Naive thymus-derived CD4-positive, alpha-beta T cell (primary cell): Measurements from ENCODE around the gene TLR9. TPM values are rescaled to one million over a fixed set of nuclear protein-coding genes. Genes with fewer than 3 reads are reported as not detected.
A peak's percentile ranks its signal among the peaks of the same experiment; 100 is the strongest.

Experiments
- ATAC-seq: fragments of 150-1000 bp; cut with Tn5 transposase; 2 replicates; pipeline ENCODE4 v1.10.0; 2021; ENCODE audit warnings: mild to moderate bottlenecking, moderate library complexity
- CTCF ChIA-PET: fragments of 350-600 bp; sonication (Branson Sonifier 250); formaldehyde crosslinking; loops from one replicate; lab custom pipeline; 2021; ENCODE audit warnings: antibody characterized with exemption; lab: Charles Lee
- POLR2A ChIA-PET: fragments of 350-600 bp; sonication (Branson Sonifier 250); formaldehyde crosslinking; loops from one replicate; lab custom pipeline; 2021; ENCODE audit warnings: antibody characterized with exemption, inconsistent platforms; lab: Charles Lee
- DNase-seq, 9 donors: peaks; one replicate each; pipeline versions ENCODE4 v3.0.0 to v3.0.0-alpha.2; 2020 to 2022; ENCODE audit warnings: mixed read lengths in 1 of 9
- H3K27ac ChIP-seq: one replicate; pipeline ENCODE4 v1.7.0; 2013; ENCODE audit warnings: mild to moderate bottlenecking, low read depth, low read length, moderate library complexity
- H3K27me3 ChIP-seq, 2 donors: one replicate each; pipeline ENCODE4 v1.7.0; 2013; ENCODE audit warnings: low read length in 2 of 2, mild to moderate bottlenecking in 2 of 2, moderate library complexity in 2 of 2; ENCODE audit not compliant: control insufficient read depth in 2 of 2, insufficient read depth in 2 of 2
- H3K36me3 ChIP-seq, 3 experiments: 1 replicate in 2 of 3; 2 replicates in 1 of 3; pipeline ENCODE4 v1.7.0; 2013; ENCODE audit warnings: low read length in 3 of 3, mild to moderate bottlenecking in 3 of 3, moderate library complexity in 1 of 3; ENCODE audit not compliant: insufficient read depth in 3 of 3, control insufficient read depth in 2 of 3
- H3K4me1 ChIP-seq, 2 donors: one replicate each; pipeline ENCODE4 v1.7.0; 2013; ENCODE audit warnings: low read length in 2 of 2, mild to moderate bottlenecking in 2 of 2, moderate library complexity in 1 of 2; ENCODE audit not compliant: control insufficient read depth in 2 of 2, insufficient read depth in 2 of 2
- H3K4me3 ChIP-seq: 2 replicates; pipeline ENCODE4 v1.7.0; 2013; ENCODE audit warnings: mild to moderate bottlenecking, low read length
- H3K9me3 ChIP-seq, 3 experiments: 1 replicate in 2 of 3; 2 replicates in 1 of 3; pipeline ENCODE4 v1.7.0; 2013; ENCODE audit warnings: low read length in 3 of 3; ENCODE audit not compliant: control insufficient read depth in 2 of 3
- H3K27ac Mint-ChIP-seq, 9 donors: one replicate each; pipeline ENCODE4 v1.8.0; 2020 to 2022; ENCODE audit warnings: mixed read lengths in 9 of 9, mild to moderate bottlenecking in 8 of 9, moderate library complexity in 5 of 9, inconsistent platforms in 2 of 9
- H3K27me3 Mint-ChIP-seq, 5 donors: one replicate each; pipeline ENCODE4 v1.8.0; 2021 to 2022; ENCODE audit warnings: mixed read lengths in 5 of 5, mild to moderate bottlenecking in 1 of 5
- H3K36me3 Mint-ChIP-seq, 5 donors: one replicate each; pipeline ENCODE4 v1.8.0; 2020 to 2022; ENCODE audit warnings: mixed read lengths in 5 of 5, mild to moderate bottlenecking in 3 of 5, inconsistent platforms in 1 of 5
- H3K4me1 Mint-ChIP-seq, 7 donors: one replicate each; pipeline ENCODE4 v1.8.0; 2020 to 2022; ENCODE audit warnings: mixed read lengths in 7 of 7, mild to moderate bottlenecking in 3 of 7, inconsistent platforms in 1 of 7
- H3K4me3 Mint-ChIP-seq, 10 donors: one replicate each; pipeline ENCODE4 v1.8.0; 2020 to 2022; ENCODE audit warnings: mild to moderate bottlenecking in 10 of 10, mixed read lengths in 10 of 10, moderate library complexity in 6 of 10, inconsistent platforms in 2 of 10
- H3K9me3 Mint-ChIP-seq, 11 donors: one replicate each; pipeline ENCODE4 v1.8.0; 2020 to 2022; ENCODE audit warnings: mixed read lengths in 11 of 11, mild to moderate bottlenecking in 4 of 11, inconsistent platforms in 1 of 11, moderate library complexity in 1 of 11
- intact Hi-C, 2 donors: fragments of 100-400 bp; cut with micrococcal nuclease; formaldehyde crosslinking; loops; one replicate each; pipeline ENCODE4 v1.15.1; 2023
- polyA plus RNA-seq, 2 donors: library from polyadenylated mRNA; unstranded; fragments of 300-500 nt; fragmentation: Illumina TruSeq; gene quantifications; one replicate each; pipeline ENCODE4 v1.2.3, GENCODE V29; 2021
- total RNA-seq, 6 experiments: library from RNA in 5 of 6; stranded (reverse) in 5 of 6; gene quantifications; 1 replicate in 5 of 6; 2 replicates in 1 of 6; pipeline ENCODE4 v1.2.3 and lab custom pipeline; 2021 to 2026

TLR9 gene
- total and polyA plus RNA-seq, 7 experiments from 2014 or later = 0.16 to 2.5 (median 1.2) TPM; not detected in 1

- Mint-ChIP-seq H3K27me3 (peaks cover 0 to 12% (median 0%) of the 10 kb centered on the region in 5 donors), H3K9me3 (peaks cover 0 to 2% (median 0%) of the 10 kb centered on the region in 11 donors), H3K27ac (peak overlapping the region in 1 of 9 donors; percentile 9), H3K4me1 (peaks cover 0 to 17% (median 0%) of the 10 kb centered on the region in 7 donors), H3K4me3 (no peak overlapping the region), H3K36me3 (no peaks in the 10 kb centered on the region)
- H3K9me3 ChIP-seq = no peaks in the 10 kb centered on the region
- H3K4me1 ChIP-seq = peaks cover 0 to 4% of the 10 kb centered on the region in 2 donors
- H3K27me3 ChIP-seq = no peaks in the 10 kb centered on the region
- no peak overlapping the region for H3K27ac ChIP-seq
- CTCF ChIA-PET = no interaction called here
- no peak overlapping the region for H3K4me3 ChIP-seq
- intact Hi-C loops = no loop called here
- ATAC-seq = no peak
- H3K36me3 ChIP-seq = no peaks in the 10 kb centered on the region
- no peak for DNase-seq
- POLR2A ChIA-PET = no interaction called here
Observed at GRCh38 chr3:52177701-52178042, 47.8 kb downstream of the TLR9 start.

- Histone ChIP-seq H3K36me3 (no peaks in the 10 kb centered on the region), H3K4me1 (no peaks in the 10 kb centered on the region), H3K9me3 (no peaks in the 10 kb centered on the region), H3K27me3 (no peaks in the 10 kb centered on the region), H3K4me3 (no peak overlapping the region), H3K27ac (no peak overlapping the region)
- ChIA-PET CTCF (no interaction called here), POLR2A (no interaction called here)
- H3K4me3 Mint-ChIP-seq = no peak overlapping the region
- no peaks in the 10 kb centered on the region for H3K36me3 Mint-ChIP-seq
- H3K27me3 Mint-ChIP-seq = peaks cover 0 to 8% (median 0%) of the 10 kb centered on the region in 5 donors
- H3K27ac Mint-ChIP-seq = no peak overlapping the region
- H3K9me3 Mint-ChIP-seq = peaks cover 0 to 2% (median 0%) of the 10 kb centered on the region in 11 donors
- no peak for ATAC-seq
- H3K4me1 Mint-ChIP-seq = peaks cover 0 to 11% (median 0%) of the 10 kb centered on the region in 7 donors
- intact Hi-C loops = no loop called here
- DNase-seq = no peak
Observed at GRCh38 chr3:52176951-52177700, 48.3 kb downstream of the TLR9 start.

- Mint-ChIP-seq H3K4me1 (peaks cover 0 to 10% (median 0%) of the 10 kb centered on the region in 7 donors), H3K27ac (no peak overlapping the region), H3K9me3 (peaks cover 0 to 4% (median 0%) of the 10 kb centered on the region in 11 donors), H3K36me3 (no peaks in the 10 kb centered on the region), H3K4me3 (no peak overlapping the region), H3K27me3 (peaks cover 0 to 8% (median 0%) of the 10 kb centered on the region in 5 donors)
- H3K4me1 ChIP-seq = no peaks in the 10 kb centered on the region
- ATAC-seq (no peak), DNase-seq (no peak)
- no peak overlapping the region for H3K4me3 ChIP-seq
- no peak overlapping the region for H3K27ac ChIP-seq
- no peaks in the 10 kb centered on the region for H3K36me3 ChIP-seq
- intact Hi-C loops = no loop called here
- no peaks in the 10 kb centered on the region for H3K9me3 ChIP-seq
- POLR2A ChIA-PET = interaction anchor here (1.1 kb wide), 1 partner anchor 25 kb away, joined by 3 read pairs; no protein-coding TSS in a partner anchor
- CTCF ChIA-PET = no interaction called here
- H3K27me3 ChIP-seq = no peaks in the 10 kb centered on the region
Observed at GRCh38 chr3:52176180-52176752, 49.2 kb downstream of the TLR9 start.

GRCh38 chr3:52175416-52176179 lies 49.8 kb downstream of the TLR9 start:
- Mint-ChIP-seq H3K27ac (no peak overlapping the region), H3K27me3 (peaks cover 0 to 6% (median 0%) of the 10 kb centered on the region in 5 donors), H3K36me3 (no peaks in the 10 kb centered on the region), H3K4me1 (peaks cover 0 to 10% (median 0%) of the 10 kb centered on the region in 7 donors), H3K4me3 (no peak overlapping the region), H3K9me3 (peaks cover 0 to 4% (median 0%) of the 10 kb centered on the region in 11 donors)
- no peaks in the 10 kb centered on the region for H3K27me3 ChIP-seq
- no peaks in the 10 kb centered on the region for H3K4me1 ChIP-seq
- no peak for ATAC-seq
- POLR2A ChIA-PET = interaction anchor here (1.1 kb wide), 1 partner anchor 26 kb away, joined by 3 read pairs; no protein-coding TSS in a partner anchor
- no peak overlapping the region for H3K27ac ChIP-seq
- H3K4me3 ChIP-seq = no peak overlapping the region
- CTCF ChIA-PET = no interaction called here
- no peaks in the 10 kb centered on the region for H3K36me3 ChIP-seq
- no peak for DNase-seq
- intact Hi-C loops = no loop called here
- H3K9me3 ChIP-seq = no peaks in the 10 kb centered on the region

GRCh38 chr3:52174896-52175295 lies 50.5 kb downstream of the TLR9 start:
- POLR2A ChIA-PET = no interaction called here
- H3K36me3 Mint-ChIP-seq = no peaks in the 10 kb centered on the region
- ATAC-seq (peak; percentile 90), DNase-seq (no peak)
- H3K27me3 Mint-ChIP-seq = peaks cover 0 to 6% (median 0%) of the 10 kb centered on the region in 5 donors
- H3K36me3 ChIP-seq = no peaks in the 10 kb centered on the region
- no peaks in the 10 kb centered on the region for H3K9me3 ChIP-seq
- no peaks in the 10 kb centered on the region for H3K27me3 ChIP-seq
- CTCF ChIA-PET = no interaction called here
- peaks cover 0 to 10% (median 0%) of the 10 kb centered on the region in 7 donors for H3K4me1 Mint-ChIP-seq
- no peaks in the 10 kb centered on the region for H3K4me1 ChIP-seq
- H3K4me3 ChIP-seq = no peak overlapping the region
- peaks cover 0 to 4% (median 0%) of the 10 kb centered on the region in 11 donors for H3K9me3 Mint-ChIP-seq
- H3K27ac Mint-ChIP-seq = no peak overlapping the region
- no peak overlapping the region for H3K4me3 Mint-ChIP-seq
- no peak overlapping the region for H3K27ac ChIP-seq
- intact Hi-C loops = no loop called here

GRCh38 chr3:52173101-52173500 lies 52.3 kb downstream of the TLR9 start:
- Histone ChIP-seq H3K27ac (no peak overlapping the region), H3K4me1 (no peaks in the 10 kb centered on the region), H3K9me3 (no peaks in the 10 kb centered on the region), H3K4me3 (no peak overlapping the region), H3K36me3 (no peaks in the 10 kb centered on the region), H3K27me3 (no peaks in the 10 kb centered on the region)
- no peak for ATAC-seq
- peaks cover 0 to under 1% (median 0%) of the 10 kb centered on the region in 5 donors for H3K27me3 Mint-ChIP-seq
- peaks cover 0 to 7% (median 0%) of the 10 kb centered on the region in 7 donors for H3K4me1 Mint-ChIP-seq
- no peaks in the 10 kb centered on the region for H3K36me3 Mint-ChIP-seq
- POLR2A ChIA-PET = no interaction called here
- no peak overlapping the region for H3K4me3 Mint-ChIP-seq
- no peak for DNase-seq
- H3K27ac Mint-ChIP-seq = no peak overlapping the region
- CTCF ChIA-PET = interaction anchor here (0.6 kb wide), 1 partner anchor 166 kb away, joined by 4 read pairs; no protein-coding TSS in a partner anchor
- intact Hi-C loops = no loop called here
- H3K9me3 Mint-ChIP-seq = peaks cover 0 to 4% (median 0%) of the 10 kb centered on the region in 11 donors
